ENCODE measurements around the gene ABI3.

DNA sequence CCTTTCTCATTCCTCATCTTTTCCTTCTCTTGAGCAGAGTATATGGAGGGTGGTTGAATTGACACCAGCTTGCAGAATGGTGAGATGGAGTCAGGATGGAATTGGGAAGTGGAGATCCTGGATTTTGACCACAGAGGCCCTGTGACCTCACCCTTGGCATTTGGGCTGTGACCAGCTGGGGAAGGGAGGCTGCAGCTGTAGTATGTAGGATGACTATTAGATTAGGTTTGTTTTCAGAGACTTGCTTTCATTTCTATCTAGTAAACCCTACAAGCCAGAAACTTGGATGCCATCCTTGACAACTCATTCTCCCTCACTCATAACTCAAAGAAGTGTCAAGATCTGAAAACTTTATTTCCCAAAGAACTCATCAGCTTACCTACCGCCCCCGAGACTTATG lies 6.0 kb upstream of the ABI3 start:
- no peak for TF ChIP-seq POLR2A (IDR thresholded peaks at IDR 0.05)
- TF ChIP-seq, protein P1, sequence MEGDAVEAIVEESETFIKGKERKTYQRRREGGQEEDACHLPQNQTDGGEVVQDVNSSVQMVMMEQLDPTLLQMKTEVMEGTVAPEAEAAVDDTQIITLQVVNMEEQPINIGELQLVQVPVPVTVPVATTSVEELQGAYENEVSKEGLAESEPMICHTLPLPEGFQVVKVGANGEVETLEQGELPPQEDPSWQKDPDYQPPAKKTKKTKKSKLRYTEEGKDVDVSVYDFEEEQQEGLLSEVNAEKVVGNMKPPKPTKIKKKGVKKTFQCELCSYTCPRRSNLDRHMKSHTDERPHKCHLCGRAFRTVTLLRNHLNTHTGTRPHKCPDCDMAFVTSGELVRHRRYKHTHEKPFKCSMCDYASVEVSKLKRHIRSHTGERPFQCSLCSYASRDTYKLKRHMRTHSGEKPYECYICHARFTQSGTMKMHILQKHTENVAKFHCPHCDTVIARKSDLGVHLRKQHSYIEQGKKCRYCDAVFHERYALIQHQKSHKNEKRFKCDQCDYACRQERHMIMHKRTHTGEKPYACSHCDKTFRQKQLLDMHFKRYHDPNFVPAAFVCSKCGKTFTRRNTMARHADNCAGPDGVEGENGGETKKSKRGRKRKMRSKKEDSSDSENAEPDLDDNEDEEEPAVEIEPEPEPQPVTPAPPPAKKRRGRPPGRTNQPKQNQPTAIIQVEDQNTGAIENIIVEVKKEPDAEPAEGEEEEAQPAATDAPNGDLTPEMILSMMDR (IDR thresholded peaks at IDR 0.05), result no peak

Measured in transverse colon (tissue), 3 donors.